ENCODE results near the gene CNGA1. TPM values are rescaled to one million over a fixed set of nuclear protein-coding genes. Genes with fewer than 3 reads are reported as not detected.
A peak's percentile ranks its signal among the peaks of the same experiment; 100 is the strongest.

Gene CNGA1
- polyA plus RNA-seq, 4 donors = 3.2 to 5.5 (median 3.6) TPM

DNA sequence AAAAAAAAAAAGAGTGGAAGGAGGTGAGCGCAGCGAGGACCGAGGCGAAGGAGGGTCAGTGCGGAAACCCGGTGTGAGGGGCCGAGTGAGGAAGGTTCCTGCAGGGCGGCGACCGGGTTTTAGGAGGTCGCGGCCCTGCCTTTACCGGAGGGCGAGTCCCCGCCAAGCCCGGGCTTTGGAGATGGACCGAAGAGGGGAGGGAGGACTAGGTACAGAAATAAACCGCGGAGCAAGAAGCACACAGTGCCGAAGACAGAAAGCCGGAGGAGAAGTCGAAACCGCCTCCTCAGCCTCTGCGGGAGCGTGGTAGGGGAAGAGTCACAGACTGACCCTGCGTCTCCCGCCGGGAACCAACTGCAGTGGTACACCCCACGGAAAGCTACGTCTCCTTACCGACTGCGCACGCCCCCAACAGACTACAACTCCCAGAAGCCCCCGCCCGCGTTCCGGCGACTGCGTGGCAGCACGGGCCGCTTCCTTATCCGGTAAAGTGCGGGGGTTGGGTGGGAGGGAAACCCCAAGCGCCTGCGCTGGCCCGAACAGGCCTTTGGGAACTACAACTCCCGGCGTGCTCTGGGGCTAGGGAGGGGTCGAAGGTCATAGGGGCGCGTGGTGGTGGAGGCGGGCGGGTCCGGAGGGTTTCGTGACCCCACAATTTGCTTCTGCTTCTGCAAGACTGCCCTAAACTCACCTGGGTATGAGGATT, 102.1 kb downstream of the CNGA1 start, which contains the start of gene NFXL1:
NFXL1 (minus strand) TSS at position 364 of the 706 bp plus-strand sequence. CDS start 380 bp downstream, outside the sequence.
- peak; percentile 87 to 95 (median 90) for DNase-seq (ENCODE audit: low read depth in 4 of 4, low spot score in 2 of 4)

DNA sequence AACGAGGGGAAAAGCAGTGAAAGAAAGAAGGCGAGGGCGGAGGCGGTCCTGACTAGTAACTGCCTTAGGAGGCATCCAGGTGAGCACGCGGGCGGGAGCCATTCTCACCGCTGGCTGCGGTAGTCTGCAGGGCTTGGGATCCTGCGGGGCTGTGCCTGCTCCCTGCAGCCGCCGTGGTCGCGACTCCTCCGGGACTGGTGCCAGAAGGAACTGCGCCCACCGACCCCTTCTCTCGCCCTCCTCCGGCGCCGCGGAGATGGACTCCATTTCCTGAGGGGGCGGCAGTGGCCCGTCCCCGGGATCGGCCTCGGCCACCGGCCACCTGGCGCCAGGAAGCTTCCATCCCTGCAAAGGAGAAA, 102.6 kb downstream of the CNGA1 start:
- peak in 2 of 4 donors; percentile 20 to 34 for DNase-seq (ENCODE audit: low read depth in 4 of 4, low spot score in 2 of 4)

DNA sequence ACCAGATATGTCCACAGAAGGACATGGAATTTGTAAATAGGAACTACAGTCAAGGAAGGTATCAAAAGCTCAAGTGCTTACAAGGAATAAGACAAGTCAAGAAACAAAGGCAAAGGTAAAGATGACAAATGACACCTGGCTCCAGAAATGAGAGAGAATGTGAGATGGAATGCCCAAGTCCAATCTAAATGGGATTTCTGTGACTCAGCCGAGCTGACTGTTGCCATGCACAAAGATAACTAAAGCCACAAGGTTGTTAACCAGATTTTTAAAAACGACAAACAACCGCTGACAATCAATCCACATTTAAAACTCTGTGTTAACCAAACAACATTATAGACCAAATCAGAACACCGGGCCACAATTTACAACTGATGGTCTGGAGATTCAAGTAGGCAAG, 103.2 kb downstream of the CNGA1 start:
- no peak for DNase-seq (ENCODE audit: low read depth in 4 of 4, low spot score in 2 of 4)

DNA sequence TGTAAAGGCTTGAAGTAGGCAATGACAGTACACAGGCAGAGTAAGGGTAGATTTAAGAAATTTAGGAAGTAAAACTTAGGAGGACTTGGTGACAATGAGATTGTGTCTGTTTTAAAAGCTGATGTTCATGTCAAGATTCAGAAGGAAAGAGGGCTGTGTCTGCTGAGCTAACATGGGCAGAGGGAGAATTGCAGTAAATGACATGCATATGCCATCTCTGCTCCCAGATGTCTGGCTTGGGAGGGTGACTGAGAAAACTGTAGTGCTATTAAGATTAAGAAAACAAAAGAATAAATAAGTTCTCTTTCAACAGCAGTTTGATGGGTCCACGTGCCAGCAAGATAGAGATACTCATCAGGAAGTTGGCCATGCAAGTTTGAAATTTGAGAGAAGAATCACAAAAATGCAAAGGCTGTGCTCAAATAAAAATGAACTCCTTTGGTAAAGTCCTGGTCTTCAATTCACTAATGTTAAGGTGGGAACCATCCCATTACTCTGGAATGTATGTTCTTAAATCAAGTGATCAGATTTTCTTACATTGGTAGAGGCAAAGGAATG, 109.3 kb downstream of the CNGA1 start:
- DNase-seq (ENCODE audit: low read depth in 4 of 4, low spot score in 2 of 4) = no peak

- no peak for DNase-seq (ENCODE audit: low read depth in 4 of 4, low spot score in 2 of 4)
These were observed 116.8 kb downstream of the CNGA1 start for GRCh38 chr4:47899639-47900038.

DNA sequence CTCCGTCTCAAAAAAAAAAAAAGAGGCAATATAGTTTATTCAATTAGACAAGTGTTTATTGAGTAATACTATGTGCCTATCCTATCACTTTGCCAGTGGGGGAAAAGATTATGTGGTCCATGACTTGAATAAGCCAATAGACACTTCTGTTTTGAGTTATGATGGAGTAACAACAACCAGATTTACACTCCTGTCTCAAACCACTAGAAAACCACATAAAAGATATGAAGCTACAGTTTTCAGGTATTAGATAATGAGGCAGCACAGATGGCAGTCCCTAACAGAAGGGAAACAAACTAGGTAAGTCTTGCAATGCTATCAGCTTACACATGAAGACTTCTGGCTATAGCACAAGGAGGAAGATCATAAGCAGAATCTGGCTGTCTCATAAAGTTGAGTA, 124.6 kb downstream of the CNGA1 start:
- DNase-seq (ENCODE audit: low read depth in 4 of 4, low spot score in 2 of 4) = no peak

Other genes starting within 250 kb of the CNGA1 start
- gene CORIN, start 178.6 kb downstream of the CNGA1 start, polyA plus RNA-seq (ENCODE audit: insufficient read length in 4 of 4) = 1 to 10 TPM; 4.1 to 5.4 (median 4.9) TPM
- gene NFXL1, start 102.1 kb downstream of the CNGA1 start, polyA plus RNA-seq (ENCODE audit: insufficient read length in 4 of 4) = 10 to 100 TPM; 21.1 to 31.3 (median 26.0) TPM
- 10 to 100 TPM in 3 of 4 donors, 1 to 10 TPM in 1; 8.8 to 12.2 (median 11.2) TPM for gene NIPAL1, start 91 bp upstream of the CNGA1 start, polyA plus RNA-seq (ENCODE audit: insufficient read length in 4 of 4)
- gene TXK, start 117.6 kb upstream of the CNGA1 start, polyA plus RNA-seq (ENCODE audit: insufficient read length in 4 of 4) = 1 to 10 TPM; 1.3 to 3.9 (median 2.5) TPM

Data from left renal cortex interstitium (tissue), 4 donors.